Thyroid gland (tissue), 4 donors: ENCODE data around the gene ZMYND19. TPM values are rescaled to one million over a fixed set of nuclear protein-coding genes. Genes with fewer than 3 reads are reported as not detected.

Source experiments
- DNase-seq, 2 donors: peaks; one replicate each; pipeline ENCODE4 v3.0.0-alpha.2; 2019
- H3K27ac ChIP-seq, 3 donors: fragments of 200-600 bp; sonication (generic); 1 replicate in 2 of 3; 2 replicates in 1 of 3; pipeline ENCODE4 v1.5.1; 2016 to 2019; ENCODE audit warnings: mild to moderate bottlenecking in 1 of 3, moderate library complexity in 1 of 3
- H3K27me3 ChIP-seq: fragments of 200-600 bp; sonication (generic); one replicate; pipeline ENCODE4 v1.5.1; 2019
- H3K36me3 ChIP-seq, 2 donors: fragments of 200-600 bp; sonication (generic); one replicate each; pipeline ENCODE4 v1.5.1; 2016 to 2019
- H3K4me1 ChIP-seq, 2 donors: fragments of 200-600 bp; sonication (generic); one replicate each; pipeline ENCODE4 v1.5.1; 2017 to 2019
- H3K4me3 ChIP-seq, 3 donors: fragments of 200-600 bp; sonication (generic); replicated peaks in 1 of 3; 1 replicate in 2 of 3; 2 replicates in 1 of 3; pipeline ENCODE4 v1.5.1; 2016; ENCODE audit warnings: mild to moderate bottlenecking in 1 of 3
- H3K9me3 ChIP-seq: fragments of 200-600 bp; sonication (generic); one replicate; pipeline ENCODE4 v1.5.1; 2017
- POLR2A ChIP-seq, 2 donors: fragments of 450-650 bp; IDR thresholded peaks; one replicate each; pipeline ENCODE4 v1.6.1; 2017; ENCODE audit warnings: antibody characterized with exemption in 2 of 2, mild to moderate bottlenecking in 2 of 2, moderate library complexity in 1 of 2
- WGBS, 2 donors: methylation state at CpG; one replicate each; pipeline ENCODE4 v1.1.5; 2017; 5-methylcytosine and 5-hydroxymethylcytosine counted together
- intact Hi-C: fragments of 100-400 bp; cut with DNase I; formaldehyde crosslinking; loops from one replicate; pipeline ENCODE4 v1.15.1; 2023
- total RNA-seq, 4 donors: library from RNA; depleted of rRNA; stranded (reverse); fragments of >200 nt; gene quantifications; one replicate each; pipeline ENCODE4 v1.2.3, GENCODE V29; 2016
- TF ChIP-seq, protein P1 (sequence below), 6 experiments: fragments of 200-600 bp in 3 of 6; fragments of 450-650 bp in 3 of 6; sonication (generic) in 3 of 6; IDR thresholded peaks; one replicate each; pipeline ENCODE4 v1.5.1; 2016 to 2019; ENCODE audit warnings: antibody characterized with exemption in 6 of 6, mild to moderate bottlenecking in 2 of 6, inconsistent platforms in 1 of 6, moderate library complexity in 1 of 6

The ZMYND19 gene
- total RNA-seq, 4 donors from 2014 or later: 8.7 to 14.3 (median 9.5) TPM

DNA sequence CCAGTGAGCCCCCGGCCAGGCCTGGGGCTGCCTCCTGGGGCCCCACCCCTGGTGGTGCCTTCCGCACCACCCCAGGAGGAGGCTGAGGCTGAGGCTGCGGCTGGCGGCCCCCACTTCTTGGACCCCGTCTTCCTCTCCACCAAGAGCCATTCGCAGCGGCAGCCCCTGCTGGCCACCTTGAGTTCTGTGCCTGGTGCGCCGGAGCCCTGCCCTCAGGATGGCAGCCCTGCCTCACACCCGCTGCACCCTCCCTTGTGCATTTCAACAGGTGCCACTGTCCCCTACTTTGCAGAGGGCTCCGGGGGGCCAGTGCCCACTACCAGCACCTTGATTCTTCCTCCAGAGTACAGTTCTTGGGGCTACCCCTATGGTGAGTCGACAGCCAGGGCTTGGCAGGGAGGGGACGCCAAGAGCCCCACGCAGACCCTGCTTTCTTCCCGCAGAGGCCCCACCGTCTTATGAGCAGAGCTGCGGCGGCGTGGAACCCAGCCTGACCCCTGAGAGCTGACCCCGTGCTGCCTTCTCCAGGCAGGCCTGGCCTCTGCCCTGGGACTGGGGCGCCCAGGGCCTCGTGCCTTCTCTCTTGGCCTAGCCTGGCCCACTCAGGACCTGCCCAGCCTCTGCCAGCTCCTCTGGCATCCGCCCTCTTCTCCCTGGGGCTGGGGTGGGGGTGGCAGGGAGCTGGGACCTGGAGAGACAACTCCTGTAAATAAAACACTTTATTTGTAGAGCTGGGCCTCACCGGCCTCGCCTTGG is 24.5 kb upstream of the ZMYND19 start:
- Histone ChIP-seq H3K36me3 (peaks cover 20 to 24% of the 10 kb centered on the region in 2 donors), H3K27me3 (no peaks in the 10 kb centered on the region), H3K9me3 (no peaks in the 10 kb centered on the region), H3K27ac (no peak overlapping the region), H3K4me3 (no peak overlapping the region), H3K4me1 (peaks cover 27 to 39% of the 10 kb centered on the region in 2 donors)
- no peak for DNase-seq
- WGBS, 2 donors: 96 to 98% methylated on average over 11 to 20 of the region's 25 CpGs
- TF ChIP-seq POLR2A (IDR thresholded peaks at IDR 0.05): no peak
- TF ChIP-seq, protein P1, sequence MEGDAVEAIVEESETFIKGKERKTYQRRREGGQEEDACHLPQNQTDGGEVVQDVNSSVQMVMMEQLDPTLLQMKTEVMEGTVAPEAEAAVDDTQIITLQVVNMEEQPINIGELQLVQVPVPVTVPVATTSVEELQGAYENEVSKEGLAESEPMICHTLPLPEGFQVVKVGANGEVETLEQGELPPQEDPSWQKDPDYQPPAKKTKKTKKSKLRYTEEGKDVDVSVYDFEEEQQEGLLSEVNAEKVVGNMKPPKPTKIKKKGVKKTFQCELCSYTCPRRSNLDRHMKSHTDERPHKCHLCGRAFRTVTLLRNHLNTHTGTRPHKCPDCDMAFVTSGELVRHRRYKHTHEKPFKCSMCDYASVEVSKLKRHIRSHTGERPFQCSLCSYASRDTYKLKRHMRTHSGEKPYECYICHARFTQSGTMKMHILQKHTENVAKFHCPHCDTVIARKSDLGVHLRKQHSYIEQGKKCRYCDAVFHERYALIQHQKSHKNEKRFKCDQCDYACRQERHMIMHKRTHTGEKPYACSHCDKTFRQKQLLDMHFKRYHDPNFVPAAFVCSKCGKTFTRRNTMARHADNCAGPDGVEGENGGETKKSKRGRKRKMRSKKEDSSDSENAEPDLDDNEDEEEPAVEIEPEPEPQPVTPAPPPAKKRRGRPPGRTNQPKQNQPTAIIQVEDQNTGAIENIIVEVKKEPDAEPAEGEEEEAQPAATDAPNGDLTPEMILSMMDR (IDR thresholded peaks at IDR 0.05): no peak
- intact Hi-C loops: loop anchor here (10.0 kb wide), 1 partner anchor 60 kb away; the partner anchor contains the start of genes MRPL41 and PNPLA7

DNA sequence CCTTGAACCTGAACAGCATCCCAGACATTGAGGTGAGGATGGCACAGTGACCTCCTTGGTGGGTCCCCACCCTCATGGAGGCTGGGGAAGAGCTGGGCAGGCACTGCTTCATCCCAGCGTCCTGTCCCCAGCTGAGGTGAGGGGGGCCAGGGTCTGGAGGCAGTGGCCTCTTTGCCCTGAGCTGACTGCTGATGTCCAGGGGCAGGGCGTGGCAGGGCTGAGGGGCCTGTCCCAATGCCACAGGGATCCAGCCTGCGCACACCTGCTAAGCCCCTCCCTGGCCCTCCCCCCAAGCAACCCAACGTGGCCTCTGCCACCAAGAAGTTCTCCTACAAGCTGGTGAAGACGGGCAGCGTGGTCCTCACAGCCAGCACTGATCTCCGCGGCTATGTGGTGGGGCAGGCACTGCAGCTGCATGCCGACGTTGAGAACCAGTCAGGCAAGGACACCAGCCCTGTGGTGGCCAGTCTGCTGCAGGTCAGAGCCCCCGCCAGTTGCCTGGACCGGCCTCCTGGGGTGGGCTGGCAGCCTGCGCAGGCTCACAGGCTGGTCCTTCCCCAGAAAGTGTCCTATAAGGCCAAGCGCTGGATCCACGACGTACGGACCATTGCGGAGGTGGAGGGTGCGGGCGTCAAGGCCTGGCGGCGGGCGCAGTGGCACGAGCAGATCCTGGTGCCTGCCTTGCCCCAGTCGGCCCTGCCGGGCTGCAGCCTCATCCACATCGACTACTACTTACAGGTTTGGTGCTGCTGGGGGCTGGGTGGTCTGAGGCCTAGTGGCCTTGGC is 23.6 kb upstream of the ZMYND19 start:
- no peak for DNase-seq
- Histone ChIP-seq H3K27me3 (no peaks in the 10 kb centered on the region), H3K4me1 (peaks cover 26 to 38% of the 10 kb centered on the region in 2 donors), H3K27ac (no peak overlapping the region), H3K36me3 (peaks cover 20 to 24% of the 10 kb centered on the region in 2 donors), H3K9me3 (no peaks in the 10 kb centered on the region), H3K4me3 (no peak overlapping the region)
- no peak for TF ChIP-seq POLR2A (IDR thresholded peaks at IDR 0.05)
- TF ChIP-seq, protein P1 (IDR thresholded peaks at IDR 0.05): no peak
- intact Hi-C loops: loop anchor here (10.0 kb wide), 1 partner anchor 59 kb away; the partner anchor contains the start of genes MRPL41 and PNPLA7
- 98 to 100% methylated on average over 1 to 8 of the region's 27 CpGs for WGBS, 2 donors

DNA sequence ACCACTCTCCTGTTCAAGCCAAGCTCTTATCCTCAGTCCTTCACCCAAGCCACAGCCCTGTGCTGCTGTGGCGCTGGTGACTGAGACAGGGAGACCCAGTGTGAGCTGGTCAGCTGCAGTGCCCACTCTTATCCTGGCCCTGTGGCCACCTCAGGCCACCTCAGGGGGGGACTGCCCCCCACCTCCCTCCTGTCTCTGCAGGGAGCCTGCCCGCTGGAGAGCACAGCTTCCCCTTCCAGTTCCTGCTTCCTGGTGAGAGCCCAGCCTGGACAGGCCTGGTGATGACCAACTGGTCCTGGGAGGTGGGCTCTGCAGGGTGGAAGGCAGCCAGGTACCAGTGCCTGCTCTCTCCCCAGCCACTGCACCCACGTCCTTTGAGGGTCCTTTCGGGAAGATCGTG is 22.9 kb upstream of the ZMYND19 start:
- no peak overlapping the region for H3K4me3 ChIP-seq
- H3K9me3 ChIP-seq: no peaks in the 10 kb centered on the region
- 93 to 94% methylated on average over 3 to 5 of the region's 5 CpGs for WGBS, 2 donors
- peaks cover 26 to 38% of the 10 kb centered on the region in 2 donors for H3K4me1 ChIP-seq
- no peak for DNase-seq
- H3K36me3 ChIP-seq: peaks cover 20 to 24% of the 10 kb centered on the region in 2 donors
- intact Hi-C loops: loop anchor here (10.0 kb wide), 1 partner anchor 58 kb away; the partner anchor contains the start of genes MRPL41 and PNPLA7
- H3K27me3 ChIP-seq: no peaks in the 10 kb centered on the region
- H3K27ac ChIP-seq: peak overlapping the region; percentile 67 to 82 (median 82)
- TF ChIP-seq, protein P1 (IDR thresholded peaks at IDR 0.05): no peak
- no peak for TF ChIP-seq POLR2A (IDR thresholded peaks at IDR 0.05)

DNA sequence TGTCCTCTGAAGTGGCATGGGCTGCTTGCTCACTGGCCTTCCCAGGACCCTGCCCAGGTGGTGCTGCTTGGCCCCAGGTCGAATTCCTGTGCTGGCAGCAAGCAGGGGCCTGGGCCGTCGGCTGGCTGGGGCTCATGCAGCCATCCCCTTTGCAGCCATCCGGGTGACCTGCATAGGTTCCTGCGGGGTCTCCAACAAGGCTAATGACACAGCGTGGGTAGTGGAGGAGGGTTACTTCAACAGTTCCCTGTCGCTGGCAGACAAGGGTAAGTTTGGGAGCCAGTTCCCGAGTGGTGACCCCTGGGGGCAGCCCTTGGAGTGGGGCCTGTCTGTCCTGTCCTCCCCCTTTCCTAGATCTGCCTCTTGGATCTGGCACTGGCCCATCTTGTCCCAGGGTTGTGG is 22.4 kb upstream of the ZMYND19 start:
- TF ChIP-seq, protein P1 (IDR thresholded peaks at IDR 0.05): no peak
- no peak for TF ChIP-seq POLR2A (IDR thresholded peaks at IDR 0.05)
- no peak overlapping the region for H3K4me3 ChIP-seq

More for the DNA sequence above, 22.4 kb upstream of the ZMYND19 start:
- Histone ChIP-seq H3K9me3 (no peaks in the 10 kb centered on the region), H3K4me1 (peaks cover 25 to 37% of the 10 kb centered on the region in 2 donors), H3K36me3 (peaks cover 20 to 24% of the 10 kb centered on the region in 2 donors), H3K27ac (peak overlapping the region; percentile 67 to 82 (median 82)), H3K27me3 (no peaks in the 10 kb centered on the region)
- intact Hi-C loops: loop anchor here (10.0 kb wide), 1 partner anchor 58 kb away; the partner anchor contains the start of genes MRPL41 and PNPLA7
- 40% methylated on average over 1 of the region's 8 CpGs; no CpG with 5 or more reads in 1 of the 2 donors for WGBS, 2 donors
- DNase-seq: no peak
